Measurements from ENCODE around the gene TMC5. TPM values are rescaled to one million over a fixed set of nuclear protein-coding genes. Genes with fewer than 3 reads are reported as not detected.
A peak's percentile ranks its signal among the peaks of the same experiment; 100 is the strongest.

TMC5 gene
- total RNA-seq, 1 experiment from 2014 or later: 15.7 TPM

DNA sequence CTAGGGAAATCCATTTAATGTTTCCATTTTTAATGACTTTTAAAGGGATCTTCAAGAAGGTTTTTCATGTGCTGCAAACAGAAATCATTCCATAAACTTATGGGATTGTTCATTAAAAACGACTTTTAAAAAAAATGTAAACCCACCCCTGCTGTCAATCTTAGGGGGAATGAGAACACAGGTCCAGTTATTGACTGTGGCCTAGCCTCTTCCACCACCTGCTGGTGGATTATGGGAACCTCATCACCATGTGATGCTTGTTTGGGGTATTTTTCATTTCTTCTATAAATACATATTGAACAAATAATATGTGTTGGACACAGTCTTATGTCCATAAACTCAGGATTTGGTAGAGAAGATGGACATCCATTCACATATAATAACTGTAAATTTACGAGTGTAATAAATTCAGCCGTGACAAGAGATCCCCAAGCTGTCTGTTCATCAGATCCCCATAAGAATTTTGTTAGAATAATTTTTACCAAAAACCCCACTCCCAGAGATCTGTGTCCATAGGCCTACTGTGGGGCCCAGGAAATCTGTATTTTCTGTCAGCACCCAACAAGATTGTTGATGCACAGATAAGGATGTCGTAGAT, 42.0 kb upstream of the TMC5 start:
- Histone ChIP-seq H3K79me2 (ENCODE audit: insufficient read depth, low read length) (no peaks in the 10 kb centered on the region), H3K27me3 (ENCODE audit: insufficient read depth, low read length) (no peaks in the 10 kb centered on the region), H3K9me3 (ENCODE audit: control insufficient read depth in 1 of 2, insufficient read depth in 1 of 2, low read depth in 1 of 2, low read length in 2 of 2) (no peaks in the 10 kb centered on the region), H4K20me1 (ENCODE audit: insufficient read depth) (no peaks in the 10 kb centered on the region), H3K9ac (ENCODE audit: low read length) (no peak overlapping the region), H3K27ac (ENCODE audit: low read depth, low read length) (no peak overlapping the region), H3K9me2 (ENCODE audit: insufficient read depth) (no peaks in the 10 kb centered on the region), H3K4me3 (replicated peaks in 1 of 2; ENCODE audit: low read depth in 1 of 2, low read length in 2 of 2) (no peak overlapping the region), H3K36me3 (ENCODE audit: control insufficient read depth in 1 of 2, insufficient read depth in 2 of 2, low read length in 2 of 2) (no peaks in the 10 kb centered on the region), H3K4me2 (ENCODE audit: low read length) (no peak overlapping the region), H2AFZ (ENCODE audit: low read depth, low read length, poor library complexity, severe bottlenecking) (no peak overlapping the region), H3K4me1 (ENCODE audit: control insufficient read depth in 1 of 2, insufficient read depth in 2 of 2, low read length in 2 of 2) (no peaks in the 10 kb centered on the region)
- CTCF ChIA-PET: interaction anchor here (1.1 to 1.7 kb wide), 5 partner anchors 18 to 289 kb away, joined by 3 to 9 read pairs (median 4); no protein-coding TSS in a partner anchor
- no peak for TF ChIP-seq FOSL1 (IDR thresholded peaks at IDR 0.05; ENCODE audit: low read depth)
- TF ChIP-seq, protein P1, sequence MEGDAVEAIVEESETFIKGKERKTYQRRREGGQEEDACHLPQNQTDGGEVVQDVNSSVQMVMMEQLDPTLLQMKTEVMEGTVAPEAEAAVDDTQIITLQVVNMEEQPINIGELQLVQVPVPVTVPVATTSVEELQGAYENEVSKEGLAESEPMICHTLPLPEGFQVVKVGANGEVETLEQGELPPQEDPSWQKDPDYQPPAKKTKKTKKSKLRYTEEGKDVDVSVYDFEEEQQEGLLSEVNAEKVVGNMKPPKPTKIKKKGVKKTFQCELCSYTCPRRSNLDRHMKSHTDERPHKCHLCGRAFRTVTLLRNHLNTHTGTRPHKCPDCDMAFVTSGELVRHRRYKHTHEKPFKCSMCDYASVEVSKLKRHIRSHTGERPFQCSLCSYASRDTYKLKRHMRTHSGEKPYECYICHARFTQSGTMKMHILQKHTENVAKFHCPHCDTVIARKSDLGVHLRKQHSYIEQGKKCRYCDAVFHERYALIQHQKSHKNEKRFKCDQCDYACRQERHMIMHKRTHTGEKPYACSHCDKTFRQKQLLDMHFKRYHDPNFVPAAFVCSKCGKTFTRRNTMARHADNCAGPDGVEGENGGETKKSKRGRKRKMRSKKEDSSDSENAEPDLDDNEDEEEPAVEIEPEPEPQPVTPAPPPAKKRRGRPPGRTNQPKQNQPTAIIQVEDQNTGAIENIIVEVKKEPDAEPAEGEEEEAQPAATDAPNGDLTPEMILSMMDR (IDR thresholded peaks at IDR 0.05 in 2 of 3, conservative IDR thresholded peaks at IDR 0.05 in 1 of 3; ENCODE audit: borderline replicate concordance in 1 of 3, insufficient read depth in 1 of 3, low read depth in 2 of 3, low read length in 2 of 3): peak; percentile 85 to 96 (median 90)
- no peak for TF ChIP-seq EGR1 (IDR thresholded peaks at IDR 0.05; ENCODE audit: low read depth)
- no peak for TF ChIP-seq CEBPB (IDR thresholded peaks at IDR 0.05; ENCODE audit: low read depth)
- TF ChIP-seq RAD21 (IDR thresholded peaks at IDR 0.05; ENCODE audit: low read depth): peak; percentile 99
- TF ChIP-seq, protein P2, sequence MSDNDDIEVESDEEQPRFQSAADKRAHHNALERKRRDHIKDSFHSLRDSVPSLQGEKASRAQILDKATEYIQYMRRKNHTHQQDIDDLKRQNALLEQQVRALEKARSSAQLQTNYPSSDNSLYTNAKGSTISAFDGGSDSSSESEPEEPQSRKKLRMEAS (IDR thresholded peaks at IDR 0.05): 0 out of 2 replicates have a peak, but pooled peaks have one; percentile 25
- no peak for TF ChIP-seq POLR2A (IDR thresholded peaks at IDR 0.05; ENCODE audit: borderline replicate concordance, extremely low read depth, insufficient read depth, insufficient read length)
- intact Hi-C loops (cut with micrococcal nuclease): loop anchor here (1.0 to 5.0 kb wide), 4 partner anchors 195 to 393 kb away; partner anchors contain the start of gene TMC7
- RAD21 ChIA-PET (ENCODE audit: low non-redundant PET in 1 of 2, low total read pairs in 2 of 2, uncharacterized antibody in 2 of 2, unreplicated experiment in 2 of 2): no interaction called here
- BruUV-seq (replicated peaks): no TSS peak
- peak; percentile 89 for ATAC-seq
- peak; percentile 60 for DNase-seq (ENCODE audit: low read depth, low spot score)
- POLR2A ChIA-PET: interaction anchor here (1.1 kb wide), 1 partner anchor 290 kb away, joined by 3 read pairs; no protein-coding TSS in a partner anchor
